ENCODE measurements around the gene PCYOX1L.
"Not testable (repeated sequence)": the region's sequence is repeated elsewhere in the genome, so short reads cannot be mapped to it uniquely, and the experiment has no call there.

The PCYOX1L gene

DNA sequence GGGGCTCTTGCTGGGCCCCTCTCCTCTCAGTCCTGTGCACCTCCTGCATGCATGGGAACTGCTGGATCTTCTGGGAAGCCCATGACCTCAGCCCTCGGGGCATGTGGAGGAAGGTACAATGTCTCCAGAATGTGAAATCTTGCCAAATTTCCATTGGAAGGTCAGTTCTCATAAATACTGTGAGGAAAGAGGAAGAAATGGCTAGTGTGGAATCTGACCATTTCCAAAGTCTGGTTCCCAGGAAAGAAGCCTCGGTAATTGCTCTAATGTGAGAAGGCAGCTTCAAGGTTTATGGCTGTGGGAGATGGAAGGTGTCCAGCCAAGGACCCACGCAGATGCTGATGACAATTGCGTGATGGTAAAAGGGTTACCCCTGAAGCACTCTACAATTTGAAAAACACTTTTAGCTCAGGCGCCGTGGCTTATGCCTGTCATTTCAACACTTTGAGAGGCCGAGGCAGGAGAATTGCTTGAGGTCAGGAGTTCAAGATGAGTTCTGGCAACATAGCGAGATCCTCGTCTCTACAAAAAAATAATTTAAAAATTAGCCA lies 29.3 kb downstream of the PCYOX1L start:
- DNase-seq (ENCODE audit: low spot score): no peak

- no peak for DNase-seq (ENCODE audit: low spot score)
Observed at GRCh38 chr5:149387982-149388381, 30.1 kb downstream of the PCYOX1L start.

DNA sequence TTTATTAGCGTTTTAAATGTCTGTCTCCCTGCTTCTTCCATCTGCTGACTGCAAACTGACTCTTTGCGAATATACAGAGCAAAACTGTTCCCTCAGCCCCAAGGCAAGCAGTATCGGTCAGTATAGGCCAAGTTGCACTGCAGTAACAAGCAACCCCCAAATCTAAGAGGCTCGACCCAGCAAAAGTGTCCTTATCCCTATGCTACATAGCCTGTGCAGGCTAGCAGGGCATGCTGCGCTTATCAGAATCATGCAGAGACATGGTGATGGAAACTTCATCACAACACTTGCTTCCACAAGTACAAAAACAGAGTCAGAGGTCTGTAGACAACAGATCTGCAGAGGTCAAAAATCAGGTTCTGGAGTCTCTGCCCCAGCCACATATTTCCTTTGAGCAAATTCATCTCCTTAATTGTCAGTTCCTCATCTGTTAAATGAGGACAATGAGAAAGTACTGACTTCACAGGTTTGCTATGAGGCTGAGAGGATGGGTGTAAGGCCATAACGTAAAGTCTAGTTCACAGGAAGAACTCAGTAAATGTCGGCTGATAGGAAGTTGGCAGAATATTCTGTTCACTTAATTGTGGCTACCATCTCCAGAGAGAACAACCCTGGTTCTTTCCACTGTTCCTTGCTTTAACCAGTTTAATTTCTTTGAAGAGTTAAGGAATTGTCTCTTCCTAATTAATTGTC lies 30.8 kb downstream of the PCYOX1L start:
- no peak for DNase-seq (ENCODE audit: low spot score)

GRCh38 chr5:149389552-149390495 lies 32.0 kb downstream of the PCYOX1L start:
- DNase-seq (ENCODE audit: low spot score): peak; percentile 72

GRCh38 chr5:149391076-149391475 lies 33.2 kb downstream of the PCYOX1L start:
- DNase-seq (ENCODE audit: low spot score): not testable (repeated sequence)

GRCh38 chr5:149391524-149391923 lies 33.7 kb downstream of the PCYOX1L start:
- no peak for DNase-seq (ENCODE audit: low spot score)

DNA sequence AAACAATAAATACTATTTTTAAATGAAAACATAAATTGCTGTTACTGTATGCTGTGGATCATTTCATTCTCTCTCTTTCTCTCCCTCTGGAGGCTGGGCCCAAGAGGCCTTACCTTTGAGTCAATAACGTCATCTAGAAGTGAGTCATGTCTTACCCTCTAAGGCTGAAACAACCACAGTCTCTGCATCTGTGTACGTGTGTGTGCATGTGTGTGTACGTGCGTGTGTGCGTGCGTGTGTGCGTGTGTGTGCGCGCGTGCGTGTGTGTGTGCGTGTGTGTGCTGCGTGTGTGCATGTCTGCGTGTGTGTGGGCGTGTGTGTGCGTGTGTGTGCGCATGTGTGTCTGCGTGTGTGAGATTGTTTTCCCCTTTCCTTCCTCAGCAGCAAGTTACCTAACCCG lies 34.9 kb downstream of the PCYOX1L start:
- no peak for DNase-seq (ENCODE audit: low spot score)

DNA sequence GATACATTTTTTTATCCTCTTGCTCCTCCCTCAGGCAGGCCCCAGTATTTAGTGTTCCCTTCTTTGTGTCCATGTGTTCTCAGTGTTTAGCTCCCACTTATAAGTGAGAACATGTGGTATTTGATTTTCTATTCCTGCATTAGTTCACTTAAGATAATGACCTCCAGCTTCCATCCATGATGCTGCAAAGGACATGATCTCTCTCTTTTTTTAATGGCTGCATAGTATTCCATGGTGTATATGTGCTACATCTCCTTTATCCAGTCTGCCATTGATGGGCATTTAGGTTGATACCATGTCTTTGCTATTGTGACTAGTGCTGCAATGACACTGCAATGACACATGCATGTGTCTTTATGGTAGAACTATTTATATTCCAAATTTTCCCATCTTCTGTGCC lies 37.1 kb downstream of the PCYOX1L start:
- not testable (repeated sequence) for DNase-seq (ENCODE audit: low spot score)

- DNase-seq (ENCODE audit: low spot score): no peak
Observed at GRCh38 chr5:149397530-149397929, 39.7 kb downstream of the PCYOX1L start.

GRCh38 chr5:149398747-149399266 lies 41.0 kb downstream of the PCYOX1L start:
- not testable (repeated sequence) for DNase-seq (ENCODE audit: low spot score)

- DNase-seq (ENCODE audit: low spot score): no peak
Observed at GRCh38 chr5:149399775-149400174, 41.9 kb downstream of the PCYOX1L start.

- no peak for DNase-seq (ENCODE audit: low spot score)
Observed at GRCh38 chr5:149400304-149400703, 42.5 kb downstream of the PCYOX1L start.

GRCh38 chr5:149401051-149401450 lies 43.2 kb downstream of the PCYOX1L start:
- no peak for DNase-seq (ENCODE audit: low spot score)

DNA sequence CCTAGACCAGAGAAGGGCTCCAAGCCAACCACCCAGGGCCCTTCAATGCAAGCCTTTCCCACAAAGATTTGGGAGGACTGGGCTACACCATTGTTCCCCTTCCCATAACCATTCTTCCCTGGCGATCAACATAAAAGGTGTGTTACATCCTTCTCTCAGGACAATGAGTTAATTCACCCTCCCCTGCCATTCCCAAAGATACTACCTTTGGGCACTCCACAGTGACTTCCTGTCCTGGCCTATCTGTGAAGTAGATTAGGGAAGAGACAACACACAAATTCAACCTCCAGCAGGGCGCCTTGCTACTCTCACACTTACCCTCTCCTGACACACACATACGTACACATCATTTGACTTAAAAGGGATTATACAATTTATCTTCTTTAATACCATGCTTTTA lies 44.4 kb downstream of the PCYOX1L start:
- DNase-seq (ENCODE audit: low spot score): no peak

- no peak for DNase-seq (ENCODE audit: low spot score)
Observed at GRCh38 chr5:149403923-149404745, 46.3 kb downstream of the PCYOX1L start.

- DNase-seq (ENCODE audit: low spot score): no peak
Observed at GRCh38 chr5:149404746-149405549, 47.1 kb downstream of the PCYOX1L start.

GRCh38 chr5:149405550-149406202 lies 47.8 kb downstream of the PCYOX1L start:
- no peak for DNase-seq (ENCODE audit: low spot score)

GRCh38 chr5:149406203-149406978 lies 48.5 kb downstream of the PCYOX1L start:
- DNase-seq (ENCODE audit: low spot score): no peak

DNA sequence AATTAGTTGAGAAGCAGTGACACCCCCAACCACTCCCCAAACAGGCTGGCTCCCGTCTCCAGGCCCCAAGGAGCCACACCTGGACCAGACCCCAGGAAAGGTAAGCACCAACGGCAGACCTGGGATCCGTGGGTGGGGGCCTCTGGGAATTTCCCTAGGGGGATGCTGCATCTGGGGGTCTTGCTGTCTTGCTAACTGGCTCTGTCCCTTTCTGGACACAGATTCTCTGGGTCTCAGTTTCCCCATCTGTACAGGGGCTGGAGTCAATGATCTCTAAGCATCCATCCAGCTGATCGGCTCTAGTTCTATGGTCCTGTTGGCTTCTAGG lies 49.1 kb downstream of the PCYOX1L start:
- no peak for DNase-seq (ENCODE audit: low spot score)

Data from D341Med (cell line).